Thoracic aorta (tissue), 2 donors: Measurements from ENCODE around the gene ARHGEF28. TPM values are rescaled to one million over a fixed set of nuclear protein-coding genes. Genes with fewer than 3 reads are reported as not detected.

Source experiments
- ATAC-seq: fragments of 150-250 bp; one replicate; pipeline ENCODE4 v1.8.0; 2017; ENCODE audit warnings: low read depth; ENCODE audit not compliant: insufficient number of reproducible peaks, low FRiP score
- DNase-seq: peaks from one replicate; pipeline ENCODE4 v3.0.0-alpha.2; 2020; ENCODE audit warnings: low spot score
- H3K27ac ChIP-seq, 2 donors: fragments of 200-600 bp; sonication (generic); 1 replicate in 1 of 2; 2 replicates in 1 of 2; pipeline ENCODE4 v1.5.1; 2016; ENCODE audit warnings: mild to moderate bottlenecking in 2 of 2, moderate library complexity in 2 of 2
- H3K27me3 ChIP-seq: fragments of 200-600 bp; sonication (generic); replicated peaks from 2 replicates; pipeline ENCODE4 v1.6.0; 2016; ENCODE audit warnings: mild to moderate bottlenecking; ENCODE audit not compliant: insufficient read depth
- H3K36me3 ChIP-seq: fragments of 200-600 bp; sonication (generic); one replicate; pipeline ENCODE4 v1.5.1; 2016
- H3K4me1 ChIP-seq, 2 donors: fragments of 200-600 bp; sonication (generic); 1 replicate in 1 of 2; 2 replicates in 1 of 2; pipeline versions ENCODE4 v1.5.1 to v1.6.0; 2016; ENCODE audit warnings: low read depth in 2 of 2, mild to moderate bottlenecking in 1 of 2; ENCODE audit not compliant: control insufficient read depth in 1 of 2
- H3K4me3 ChIP-seq: fragments of 200-600 bp; sonication (generic); 2 replicates; pipeline ENCODE4 v1.5.1; 2016; ENCODE audit warnings: mild to moderate bottlenecking
- H3K9me3 ChIP-seq: fragments of 200-600 bp; sonication (generic); 2 replicates; pipeline ENCODE4 v1.5.1; 2016
- total RNA-seq, 2 donors: library from RNA; depleted of rRNA; stranded (reverse); fragments of >200 nt; gene quantifications; one replicate each; pipeline versions ENCODE4 v1.1.0 to v1.2.3, GENCODE V29; 2016
- TF ChIP-seq, protein P1 (sequence below): fragments of 200-600 bp; sonication (generic); IDR thresholded peaks from one replicate; pipeline ENCODE4 v1.5.1; 2019; ENCODE audit warnings: antibody characterized with exemption

Gene ARHGEF28
- total RNA-seq, 2 donors from 2014 or later, result 35.5 to 40.8 TPM

DNA sequence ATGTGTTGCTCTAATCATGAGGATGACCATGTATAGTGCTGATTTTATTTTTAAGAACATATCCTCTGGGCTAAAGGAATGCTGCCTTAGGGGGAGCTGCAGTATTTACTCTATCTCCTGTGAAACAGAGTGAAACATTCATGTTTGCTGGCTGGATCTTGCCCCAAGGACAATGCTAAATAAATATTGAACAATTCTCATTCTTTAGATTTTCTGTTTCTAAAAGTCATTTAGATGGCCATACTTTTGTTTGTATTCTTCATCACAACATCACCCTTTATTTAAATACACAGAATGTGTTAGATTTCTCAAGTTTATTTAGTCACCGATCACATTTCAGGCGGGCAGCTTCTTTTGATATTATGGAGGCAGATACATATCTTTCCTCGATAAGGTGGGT lies 103.3 kb downstream of the ARHGEF28 start:
- Histone ChIP-seq H3K27ac (peak overlapping the region; percentile 67 to 71), H3K36me3 (no peaks in the 10 kb centered on the region), H3K4me1 (peaks cover 16 to 59% of the 10 kb centered on the region in 2 donors), H3K27me3 (no peaks in the 10 kb centered on the region), H3K4me3 (no peak overlapping the region), H3K9me3 (no peaks in the 10 kb centered on the region)
- DNase-seq (no peak), ATAC-seq (no peak)
- TF ChIP-seq, protein P1, sequence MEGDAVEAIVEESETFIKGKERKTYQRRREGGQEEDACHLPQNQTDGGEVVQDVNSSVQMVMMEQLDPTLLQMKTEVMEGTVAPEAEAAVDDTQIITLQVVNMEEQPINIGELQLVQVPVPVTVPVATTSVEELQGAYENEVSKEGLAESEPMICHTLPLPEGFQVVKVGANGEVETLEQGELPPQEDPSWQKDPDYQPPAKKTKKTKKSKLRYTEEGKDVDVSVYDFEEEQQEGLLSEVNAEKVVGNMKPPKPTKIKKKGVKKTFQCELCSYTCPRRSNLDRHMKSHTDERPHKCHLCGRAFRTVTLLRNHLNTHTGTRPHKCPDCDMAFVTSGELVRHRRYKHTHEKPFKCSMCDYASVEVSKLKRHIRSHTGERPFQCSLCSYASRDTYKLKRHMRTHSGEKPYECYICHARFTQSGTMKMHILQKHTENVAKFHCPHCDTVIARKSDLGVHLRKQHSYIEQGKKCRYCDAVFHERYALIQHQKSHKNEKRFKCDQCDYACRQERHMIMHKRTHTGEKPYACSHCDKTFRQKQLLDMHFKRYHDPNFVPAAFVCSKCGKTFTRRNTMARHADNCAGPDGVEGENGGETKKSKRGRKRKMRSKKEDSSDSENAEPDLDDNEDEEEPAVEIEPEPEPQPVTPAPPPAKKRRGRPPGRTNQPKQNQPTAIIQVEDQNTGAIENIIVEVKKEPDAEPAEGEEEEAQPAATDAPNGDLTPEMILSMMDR, result no peak

DNA sequence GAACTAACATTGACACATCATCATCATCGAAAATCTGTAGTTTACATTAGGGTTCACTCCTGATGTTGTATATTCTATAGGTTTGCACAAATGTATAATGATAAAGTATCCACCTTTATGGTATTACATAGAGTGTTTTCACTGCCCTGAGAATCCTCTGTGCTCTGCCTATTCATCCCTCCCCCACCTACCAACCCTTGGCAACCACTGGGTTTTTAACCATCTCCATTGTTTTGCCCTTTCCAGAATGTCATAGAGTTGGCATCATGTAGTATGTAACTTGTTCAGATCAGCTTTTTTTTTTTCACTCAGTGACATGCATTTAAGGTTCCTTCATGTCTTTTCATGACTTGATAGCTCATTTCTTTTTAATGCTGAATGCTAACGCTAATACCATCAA lies 106.0 kb downstream of the ARHGEF28 start:
- H3K4me3 ChIP-seq, result no peak overlapping the region
- peaks cover 25 to 71% of the 10 kb centered on the region in 2 donors for H3K4me1 ChIP-seq
- TF ChIP-seq, protein P1, result no peak
- H3K9me3 ChIP-seq, result no peaks in the 10 kb centered on the region
- ATAC-seq, result no peak
- H3K27ac ChIP-seq, result no peak overlapping the region
- DNase-seq, result no peak
- H3K27me3 ChIP-seq, result no peaks in the 10 kb centered on the region
- H3K36me3 ChIP-seq, result no peaks in the 10 kb centered on the region

DNA sequence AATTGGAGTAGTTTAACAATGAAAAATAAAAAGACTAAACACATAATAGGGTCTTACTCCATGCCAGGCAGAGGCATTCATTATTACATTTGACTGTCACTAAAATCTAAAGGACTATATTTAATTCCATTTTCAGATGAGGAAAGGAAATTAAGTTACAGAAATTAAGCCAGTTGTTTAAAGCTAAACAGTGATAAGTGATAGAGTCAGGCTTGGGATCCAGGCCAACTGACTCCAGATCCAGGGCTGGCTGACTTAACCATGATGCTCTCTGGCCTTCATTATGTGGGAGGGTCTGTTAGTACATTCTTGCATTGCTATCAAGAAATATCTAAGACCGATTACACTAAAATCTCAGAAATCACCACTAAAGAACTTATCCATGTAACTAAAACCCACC lies 107.2 kb downstream of the ARHGEF28 start:
- H3K27ac ChIP-seq, result no peak overlapping the region
- no peaks in the 10 kb centered on the region for H3K27me3 ChIP-seq
- peaks cover 25 to 60% of the 10 kb centered on the region in 2 donors for H3K4me1 ChIP-seq
- H3K36me3 ChIP-seq, result no peaks in the 10 kb centered on the region
- no peaks in the 10 kb centered on the region for H3K9me3 ChIP-seq
- ATAC-seq, result no peak
- no peak for DNase-seq
- no peak overlapping the region for H3K4me3 ChIP-seq
- TF ChIP-seq, protein P1, result no peak

DNA sequence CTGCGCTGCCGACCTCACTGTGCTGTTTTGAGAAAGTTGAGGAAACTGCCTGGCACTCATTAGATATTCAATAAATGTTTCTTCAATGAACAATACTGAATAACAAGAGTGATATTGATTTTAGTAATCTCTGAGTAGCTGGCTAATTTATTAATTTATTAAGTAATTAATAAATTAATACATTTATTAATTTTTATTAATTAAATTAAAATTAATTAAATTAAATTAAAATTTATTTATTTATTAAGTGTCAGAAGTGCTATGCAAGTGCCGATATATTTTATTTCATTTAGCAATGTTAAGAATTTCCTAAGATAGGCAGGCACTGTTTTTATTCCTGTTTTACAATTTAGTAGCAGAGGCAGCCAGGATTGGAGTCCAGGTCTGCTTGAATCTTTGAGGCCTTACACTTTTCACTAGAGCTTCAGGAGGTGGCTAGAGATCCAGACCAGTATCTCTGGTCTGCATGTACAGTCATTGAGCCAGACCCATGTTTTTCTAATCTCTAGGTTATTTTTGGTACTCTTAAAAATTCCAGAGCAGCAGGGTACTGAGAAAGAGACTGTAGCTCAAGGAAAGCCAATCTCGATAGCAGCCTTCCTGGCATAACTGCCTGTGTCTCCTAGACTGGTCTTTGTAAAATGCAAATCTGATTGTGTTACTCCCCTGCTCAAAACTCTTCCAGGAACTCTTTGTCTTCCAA lies 109.2 kb downstream of the ARHGEF28 start:
- ATAC-seq (no peak), DNase-seq (no peak)
- peak overlapping the region; percentile 65 to 71 for H3K27ac ChIP-seq
- H3K9me3 ChIP-seq, result no peaks in the 10 kb centered on the region
- peaks cover 21 to 40% of the 10 kb centered on the region in 2 donors for H3K4me1 ChIP-seq
- no peak overlapping the region for H3K4me3 ChIP-seq
- no peaks in the 10 kb centered on the region for H3K27me3 ChIP-seq
- TF ChIP-seq, protein P1, result no peak
- H3K36me3 ChIP-seq, result no peaks in the 10 kb centered on the region

DNA sequence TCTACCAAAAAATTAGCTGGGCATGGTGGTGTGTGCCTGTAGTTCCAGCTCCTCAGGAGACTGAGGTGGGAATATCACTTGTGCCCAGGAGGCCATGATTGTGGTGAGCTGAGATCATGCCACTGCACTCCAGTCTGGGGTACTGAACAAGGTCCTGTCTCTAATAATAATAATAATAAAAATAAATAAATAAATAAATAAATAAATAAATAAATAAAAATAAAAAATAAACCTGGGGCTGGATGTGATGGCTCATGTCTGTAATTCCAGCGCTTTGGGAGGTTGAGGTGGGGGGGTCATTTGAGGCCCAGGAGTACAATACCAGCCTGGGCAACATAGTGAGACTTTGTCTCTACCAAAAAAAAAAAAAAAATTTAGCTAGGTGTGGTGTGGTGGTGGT lies 113.7 kb downstream of the ARHGEF28 start:
- no peaks in the 10 kb centered on the region for H3K9me3 ChIP-seq
- DNase-seq, result no peak
- no peaks in the 10 kb centered on the region for H3K36me3 ChIP-seq
- no peak overlapping the region for H3K27ac ChIP-seq
- peaks cover 14 to 17% of the 10 kb centered on the region in 2 donors for H3K4me1 ChIP-seq
- no peak for ATAC-seq
- TF ChIP-seq, protein P1, result no peak
- H3K4me3 ChIP-seq, result no peak overlapping the region
- no peaks in the 10 kb centered on the region for H3K27me3 ChIP-seq
